Colonic mucosa (tissue), 4 donors: Measurements from ENCODE around the gene CUX1. TPM values are rescaled to one million over a fixed set of nuclear protein-coding genes. Genes with fewer than 3 reads are reported as not detected.
"Not testable (repeated sequence)": the region's sequence is repeated elsewhere in the genome, so short reads cannot be mapped to it uniquely, and the experiment has no call there.

Experiments used
- DNase-seq: peaks from one replicate; pipeline ENCODE4 v3.0.0-alpha.2; 2020
- H3K27ac ChIP-seq: fragments of 200-600 bp; one replicate; pipeline ENCODE4 v1.8.0; 2021
- H3K27me3 ChIP-seq: fragments of 200-600 bp; one replicate; pipeline ENCODE4 v1.8.0; 2021
- H3K36me3 ChIP-seq: fragments of 200-600 bp; one replicate; pipeline ENCODE4 v1.8.0; 2021
- H3K4me1 ChIP-seq: fragments of 200-600 bp; one replicate; pipeline ENCODE4 v1.8.0; 2021; ENCODE audit warnings: mild to moderate bottlenecking
- H3K4me3 ChIP-seq: fragments of 200-600 bp; one replicate; pipeline ENCODE4 v1.8.0; 2021
- H3K9ac ChIP-seq, 2 donors: one replicate each; pipeline ENCODE4 v1.7.0; 2013; ENCODE audit warnings: control low read depth in 2 of 2, low read depth in 2 of 2, low read length in 2 of 2
- H3K9me3 ChIP-seq: fragments of 200-600 bp; one replicate; pipeline ENCODE4 v1.8.0; 2021
- CTCF ChIP-seq: fragments of 200-600 bp; IDR thresholded peaks from one replicate; pipeline ENCODE4 v1.8.0; 2022; ENCODE audit warnings: antibody characterized with exemption, mild to moderate bottlenecking
- intact Hi-C: fragments of 100-400 bp; cut with DNase I; formaldehyde crosslinking; loops from one replicate; pipeline ENCODE4 v1.14.1; 2022
- total RNA-seq, 2 donors: library from RNA; stranded (reverse); fragmentation: NEBNext Ultra II Directional in 1 of 2; extraction: Animal tissue kit (Norgen Biotek cat#: 25700) in 1 of 2; gene quantifications; one replicate each; pipeline ENCODE4 v1.2.1, GENCODE V29; 2021
- donor health status: healthy.
- donor health status: DM: no; HTN: no; CAD: no.
- donor health status: DM: no; HTN: no; CAD: no.

CUX1 gene
- total RNA-seq, 2 donors from 2014 or later, result 68.5 to 97.5 TPM

- no peak overlapping the region for H3K9ac ChIP-seq
- H3K4me3 ChIP-seq, result no peak overlapping the region
- intact Hi-C loops, result no loop called here
- no peak for DNase-seq
- no peaks in the 10 kb centered on the region for H3K9me3 ChIP-seq
- no peaks in the 10 kb centered on the region for H3K36me3 ChIP-seq
- H3K27ac ChIP-seq, result no peak overlapping the region
- no peaks in the 10 kb centered on the region for H3K27me3 ChIP-seq
- H3K4me1 ChIP-seq, result no peaks in the 10 kb centered on the region
- no peak for TF ChIP-seq CTCF
Measured at GRCh38 chr7:102223184-102223583, 405.8 kb downstream of the CUX1 start.

- no peaks in the 10 kb centered on the region for H3K27me3 ChIP-seq
- no peaks in the 10 kb centered on the region for H3K4me1 ChIP-seq
- H3K4me3 ChIP-seq, result no peak overlapping the region
- DNase-seq, result no peak
- intact Hi-C loops, result no loop called here
- no peaks in the 10 kb centered on the region for H3K36me3 ChIP-seq
- H3K9ac ChIP-seq, result no peak overlapping the region
- no peak for TF ChIP-seq CTCF
- no peak overlapping the region for H3K27ac ChIP-seq
- H3K9me3 ChIP-seq, result no peaks in the 10 kb centered on the region
Measured at GRCh38 chr7:102225025-102225424, 407.6 kb downstream of the CUX1 start.

DNA sequence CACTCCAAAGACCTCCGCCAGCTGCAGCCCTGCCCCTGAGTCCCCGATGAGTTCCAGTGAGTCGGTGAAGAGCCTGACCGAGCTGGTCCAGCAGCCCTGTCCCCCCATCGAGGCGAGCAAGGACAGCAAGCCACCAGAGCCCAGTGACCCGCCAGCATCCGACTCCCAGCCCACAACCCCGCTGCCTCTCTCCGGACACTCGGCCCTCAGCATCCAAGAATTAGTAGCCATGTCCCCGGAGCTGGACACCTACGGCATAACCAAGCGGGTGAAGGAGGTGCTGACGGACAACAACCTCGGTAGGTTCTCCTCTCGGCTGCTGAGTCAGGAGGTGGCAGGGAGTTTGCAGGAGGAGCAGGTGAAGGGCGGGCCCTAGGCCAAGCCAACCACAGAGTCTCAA lies 409.9 kb downstream of the CUX1 start:
- intact Hi-C loops, result no loop called here

GRCh38 chr7:102228935-102229334 lies 411.5 kb downstream of the CUX1 start:
- no peaks in the 10 kb centered on the region for H3K4me1 ChIP-seq
- intact Hi-C loops, result no loop called here
- no peaks in the 10 kb centered on the region for H3K36me3 ChIP-seq
- H3K9me3 ChIP-seq, result no peaks in the 10 kb centered on the region
- no peak for DNase-seq
- no peak overlapping the region for H3K4me3 ChIP-seq
- no peak overlapping the region for H3K27ac ChIP-seq
- no peak for TF ChIP-seq CTCF
- H3K9ac ChIP-seq, result no peak overlapping the region
- no peaks in the 10 kb centered on the region for H3K27me3 ChIP-seq

More for the DNA sequence above, 409.9 kb downstream of the CUX1 start:
- H3K9ac ChIP-seq, result no peak overlapping the region
- H3K27ac ChIP-seq, result no peak overlapping the region
- TF ChIP-seq CTCF, result no peak
- H3K9me3 ChIP-seq, result no peaks in the 10 kb centered on the region
- no peaks in the 10 kb centered on the region for H3K36me3 ChIP-seq
- no peaks in the 10 kb centered on the region for H3K27me3 ChIP-seq
- no peak for DNase-seq
- H3K4me1 ChIP-seq, result no peaks in the 10 kb centered on the region
- no peak overlapping the region for H3K4me3 ChIP-seq

DNA sequence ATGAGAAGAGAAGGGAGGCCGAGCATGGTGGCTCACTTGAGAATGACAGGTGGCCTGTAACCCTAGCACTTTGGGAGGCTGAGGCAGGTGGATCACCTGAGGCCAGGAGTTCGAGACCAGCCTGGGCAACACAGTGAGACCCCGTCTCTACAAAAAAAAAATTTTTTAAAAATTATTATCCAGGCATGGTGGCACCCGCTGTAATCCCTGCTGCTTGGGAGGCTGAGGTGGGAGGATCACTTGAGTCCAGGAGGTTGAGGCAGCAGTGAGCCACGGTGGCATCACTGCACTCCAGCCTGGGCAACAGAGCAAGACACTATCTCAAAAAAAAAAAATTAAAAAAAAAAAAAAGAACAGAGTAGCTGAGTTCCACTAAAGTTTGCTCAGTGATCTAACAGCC lies 412.7 kb downstream of the CUX1 start:
- intact Hi-C loops, result loop anchor here (10.0 kb wide), 1 partner anchor 625 kb away; no protein-coding TSS in a partner anchor
- H3K9me3 ChIP-seq, H3K9ac ChIP-seq, DNase-seq, H3K27me3 ChIP-seq, H3K27ac ChIP-seq, H3K4me3 ChIP-seq, H3K4me1 ChIP-seq, H3K36me3 ChIP-seq: not testable (repeated sequence)

GRCh38 chr7:102230593-102230992 lies 413.2 kb downstream of the CUX1 start:
- Histone ChIP-seq H3K9me3 (no peaks in the 10 kb centered on the region), H3K36me3 (no peaks in the 10 kb centered on the region), H3K27me3 (no peaks in the 10 kb centered on the region), H3K4me3 (no peak overlapping the region), H3K27ac (no peak overlapping the region), H3K9ac (no peak overlapping the region), H3K4me1 (no peaks in the 10 kb centered on the region)
- intact Hi-C loops, result loop anchor here (10.0 kb wide), 1 partner anchor 626 kb away; no protein-coding TSS in a partner anchor
- no peak for TF ChIP-seq CTCF
- DNase-seq, result no peak
